NCI-H2029 treated with DMSO at 0.1 percent for 48 hours (cell line): Measurements from ENCODE around the gene CD68.
A peak's percentile ranks its signal among the peaks of the same experiment; 100 is the strongest.

ENCODE experiments used
- DNase-seq: peaks from one replicate; lab custom pipeline; 2025; lab: John Stamatoyannopoulos, UW

The CD68 gene

GRCh38 chr17:7559320-7560171 is 19.9 kb upstream of the CD68 start:
- no peak for DNase-seq

GRCh38 chr17:7560172-7561027 is 19.0 kb upstream of the CD68 start:
- no peak for DNase-seq

GRCh38 chr17:7561028-7561575 is 18.3 kb upstream of the CD68 start:
- DNase-seq: peak; percentile 41

- no peak for DNase-seq
These were observed 17.7 kb upstream of the CD68 start, which contains the start of gene SENP3 for GRCh38 chr17:7561589-7562207. Gene SENP3, plus strand, starts transcription at chr17:7561919. Its CDS starts 1,158 bp downstream, at chr17:7563077.

DNA sequence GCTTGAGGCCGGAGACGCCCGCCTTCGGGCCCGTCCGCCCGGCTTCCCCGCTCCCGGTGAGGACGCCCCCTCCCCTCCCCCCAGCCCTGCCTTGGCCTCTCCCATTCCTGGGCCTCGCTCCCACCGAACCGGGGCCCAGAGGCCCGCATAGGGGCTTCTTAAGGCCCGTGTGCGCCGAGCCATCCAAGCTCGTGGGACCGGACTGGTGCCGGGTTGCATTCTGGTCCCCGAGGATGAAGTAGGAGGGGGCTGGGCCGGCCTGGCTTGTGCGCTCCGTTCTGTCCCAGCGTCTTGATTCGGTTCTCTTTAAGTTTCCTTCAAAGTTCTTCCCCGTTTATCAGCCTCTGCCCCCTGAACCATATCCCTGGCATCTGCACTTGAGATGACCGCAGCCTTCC is 17.2 kb upstream of the CD68 start:
- DNase-seq: no peak

GRCh38 chr17:7563115-7563869 is 16.1 kb upstream of the CD68 start:
- no peak for DNase-seq

DNA sequence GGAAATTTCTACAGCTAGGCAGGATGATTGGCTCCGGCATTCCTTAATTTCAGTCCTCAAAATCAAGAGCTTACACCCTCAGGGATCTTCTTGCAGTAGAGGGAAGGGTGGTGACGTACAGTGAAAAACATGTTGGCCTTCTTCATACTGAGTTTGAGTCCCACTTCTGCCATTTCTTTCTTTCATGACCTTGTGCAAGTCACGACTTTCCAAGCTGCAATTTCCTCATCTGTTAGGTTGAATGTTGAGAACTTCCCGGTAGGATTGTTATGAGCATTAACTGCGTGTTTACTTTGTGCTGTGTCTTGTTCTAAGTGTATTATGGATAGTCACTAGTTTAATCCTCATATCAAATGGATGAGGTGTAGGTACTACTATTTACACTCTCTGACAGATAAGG is 9.9 kb upstream of the CD68 start:
- DNase-seq: no peak

- DNase-seq: no peak
These were observed 9.1 kb upstream of the CD68 start for GRCh38 chr17:7570351-7570750.

DNA sequence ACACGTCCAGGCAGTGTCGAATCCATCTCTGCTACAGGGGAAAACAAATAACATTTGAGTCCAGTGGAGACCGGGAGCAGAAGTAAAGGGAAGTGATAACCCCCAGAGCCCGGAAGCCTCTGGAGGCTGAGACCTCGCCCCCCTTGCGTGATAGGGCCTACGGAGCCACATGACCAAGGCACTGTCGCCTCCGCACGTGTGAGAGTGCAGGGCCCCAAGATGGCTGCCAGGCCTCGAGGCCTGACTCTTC is 7.2 kb upstream of the CD68 start:
- DNase-seq: peak; percentile 93

- peak; percentile 93 for DNase-seq
These were observed 6.7 kb upstream of the CD68 start for GRCh38 chr17:7572588-7573323.

DNA sequence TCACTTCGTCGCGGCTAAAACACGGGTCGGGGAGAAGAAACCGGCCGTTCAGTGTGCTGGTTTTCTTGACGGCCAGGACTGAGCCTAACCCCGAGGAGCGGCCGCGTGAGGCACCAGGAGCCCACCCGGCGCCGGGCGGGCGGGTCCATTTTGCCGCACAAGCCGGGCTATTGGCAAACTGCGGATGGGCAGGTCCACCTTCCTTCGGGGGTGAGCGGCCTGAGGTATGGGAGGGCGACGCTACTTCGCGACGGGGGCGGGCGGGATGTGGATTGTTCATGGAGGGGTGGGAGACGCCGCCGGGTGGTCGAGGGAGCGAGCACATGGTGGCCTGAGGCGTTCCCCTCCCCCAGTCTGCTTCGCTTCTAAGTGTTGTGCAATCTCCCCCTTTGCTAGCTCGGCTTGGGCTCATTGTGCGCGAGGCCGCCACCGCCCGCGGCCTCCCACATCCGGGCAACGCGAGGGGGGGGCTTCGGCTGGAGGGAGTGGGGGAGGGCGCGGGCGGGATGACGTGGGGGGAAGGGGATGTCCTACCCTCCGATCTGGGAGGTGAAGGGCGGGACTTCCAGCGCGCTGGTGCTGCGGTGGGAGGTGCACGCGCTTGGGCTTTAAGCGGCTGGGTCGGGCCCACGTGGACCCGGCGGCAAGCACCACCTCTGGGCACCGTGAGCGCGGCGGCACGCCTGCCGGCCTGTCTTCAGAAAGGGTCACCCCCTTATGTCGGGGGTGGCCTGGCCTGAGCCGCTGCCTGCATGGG is 5.9 kb upstream of the CD68 start:
- peak; percentile 17 for DNase-seq

DNA sequence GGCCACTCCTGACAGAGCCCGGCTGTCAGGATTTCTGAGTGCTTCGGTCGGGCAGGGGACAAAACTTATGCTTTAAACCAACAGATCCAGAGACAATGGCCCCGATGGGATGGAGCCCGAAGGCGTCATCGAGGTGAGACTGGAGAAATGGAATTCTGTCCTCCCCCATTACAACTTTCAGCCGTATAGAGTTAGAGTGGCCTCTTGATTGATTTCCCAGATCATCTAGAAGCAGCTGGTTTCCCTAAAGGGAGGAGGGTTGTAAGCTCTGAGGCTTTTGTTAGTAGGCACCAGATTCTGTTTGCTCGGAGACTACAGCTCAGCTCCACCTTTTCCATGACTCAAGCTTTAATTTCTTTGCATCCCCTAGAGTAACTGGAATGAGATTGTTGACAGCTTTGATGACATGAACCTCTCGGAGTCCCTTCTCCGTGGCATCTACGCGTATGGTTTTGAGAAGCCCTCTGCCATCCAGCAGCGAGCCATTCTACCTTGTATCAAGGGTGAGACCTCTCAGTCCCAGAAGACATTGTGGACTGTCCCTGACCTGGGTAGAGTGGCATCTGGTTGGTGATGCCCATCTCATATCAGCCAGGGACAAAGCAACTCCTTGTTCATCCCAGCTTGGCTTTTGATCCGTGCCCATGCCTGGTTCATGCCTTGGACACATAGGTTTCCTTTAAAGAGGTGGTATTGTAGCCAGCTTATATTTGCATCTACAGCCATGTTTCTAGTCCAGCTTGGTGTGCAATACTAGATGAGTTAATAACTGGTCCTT is 5.1 kb upstream of the CD68 start:
- DNase-seq: no peak

DNA sequence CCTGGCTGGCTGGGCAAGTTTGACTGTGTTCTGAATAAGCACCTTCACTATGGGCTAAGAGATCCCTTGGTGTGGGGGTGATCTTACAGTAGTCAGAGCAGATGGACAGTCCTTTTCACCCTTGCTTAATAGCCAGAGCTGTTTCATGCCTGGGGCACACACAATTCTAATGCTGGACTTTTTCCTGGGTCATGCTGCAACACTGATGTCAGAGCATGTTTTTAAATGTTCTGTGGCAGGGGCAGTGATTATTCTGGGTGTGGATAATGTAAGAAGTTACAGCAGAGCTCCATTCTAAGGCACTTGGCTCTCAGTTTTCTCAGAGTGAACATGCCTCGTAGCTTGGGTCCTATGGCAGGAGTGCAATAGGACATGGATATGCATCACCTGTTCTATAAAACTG is 4.0 kb upstream of the CD68 start:
- no peak for DNase-seq

- DNase-seq: no peak
These were observed 3.5 kb upstream of the CD68 start for GRCh38 chr17:7575959-7576358.

DNA sequence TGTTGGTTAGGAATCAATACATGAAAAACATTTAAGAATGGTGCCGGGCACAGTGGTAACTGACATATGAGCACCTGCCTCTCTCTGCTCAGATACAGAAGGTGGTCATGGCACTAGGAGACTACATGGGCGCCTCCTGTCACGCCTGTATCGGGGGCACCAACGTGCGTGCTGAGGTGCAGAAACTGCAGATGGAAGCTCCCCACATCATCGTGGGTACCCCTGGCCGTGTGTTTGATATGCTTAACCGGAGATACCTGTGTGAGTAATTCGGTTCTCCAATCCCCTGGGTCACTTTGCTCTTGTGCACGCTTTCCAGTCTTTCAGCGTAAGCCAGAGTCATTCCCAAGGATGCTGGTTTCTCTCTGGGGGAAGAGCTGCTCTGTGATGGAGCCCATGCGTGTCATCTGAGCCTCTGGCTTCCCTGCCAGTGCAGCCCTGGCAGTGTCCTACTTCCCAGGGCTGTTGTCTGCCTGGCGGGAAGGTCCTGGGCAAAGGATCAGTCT is 3.0 kb upstream of the CD68 start:
- no peak for DNase-seq

DNA sequence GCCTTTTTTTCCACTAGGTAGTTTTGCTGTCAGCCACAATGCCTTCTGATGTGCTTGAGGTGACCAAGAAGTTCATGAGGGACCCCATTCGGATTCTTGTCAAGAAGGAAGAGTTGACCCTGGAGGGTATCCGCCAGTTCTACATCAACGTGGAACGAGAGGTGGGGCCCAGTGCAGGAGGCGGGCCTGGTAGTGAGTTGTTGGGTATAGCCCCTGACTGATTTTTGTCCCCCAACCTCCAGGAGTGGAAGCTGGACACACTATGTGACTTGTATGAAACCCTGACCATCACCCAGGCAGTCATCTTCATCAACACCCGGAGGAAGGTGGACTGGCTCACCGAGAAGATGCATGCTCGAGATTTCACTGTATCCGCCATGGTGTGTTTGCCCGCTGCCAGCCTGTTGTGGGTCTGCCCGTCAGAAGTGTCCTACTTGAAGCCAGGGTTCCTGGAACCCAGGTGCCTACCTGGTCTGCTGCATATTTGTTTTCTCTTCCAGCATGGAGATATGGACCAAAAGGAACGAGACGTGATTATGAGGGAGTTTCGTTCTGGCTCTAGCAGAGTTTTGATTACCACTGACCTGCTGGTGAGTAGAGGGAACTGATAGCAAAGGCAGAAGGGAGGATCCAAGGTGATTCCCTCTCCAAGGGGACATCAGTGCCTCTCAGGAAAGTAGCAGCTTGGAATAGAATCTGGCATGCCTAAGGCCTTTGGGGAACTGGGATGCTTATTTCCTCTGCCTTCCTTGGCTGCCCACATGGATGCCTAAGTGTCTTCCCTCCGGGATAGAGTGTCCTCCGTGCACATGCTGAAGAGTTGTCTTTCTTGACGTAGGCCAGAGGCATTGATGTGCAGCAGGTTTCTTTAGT is 1.9 kb upstream of the CD68 start:
- DNase-seq: no peak

DNA sequence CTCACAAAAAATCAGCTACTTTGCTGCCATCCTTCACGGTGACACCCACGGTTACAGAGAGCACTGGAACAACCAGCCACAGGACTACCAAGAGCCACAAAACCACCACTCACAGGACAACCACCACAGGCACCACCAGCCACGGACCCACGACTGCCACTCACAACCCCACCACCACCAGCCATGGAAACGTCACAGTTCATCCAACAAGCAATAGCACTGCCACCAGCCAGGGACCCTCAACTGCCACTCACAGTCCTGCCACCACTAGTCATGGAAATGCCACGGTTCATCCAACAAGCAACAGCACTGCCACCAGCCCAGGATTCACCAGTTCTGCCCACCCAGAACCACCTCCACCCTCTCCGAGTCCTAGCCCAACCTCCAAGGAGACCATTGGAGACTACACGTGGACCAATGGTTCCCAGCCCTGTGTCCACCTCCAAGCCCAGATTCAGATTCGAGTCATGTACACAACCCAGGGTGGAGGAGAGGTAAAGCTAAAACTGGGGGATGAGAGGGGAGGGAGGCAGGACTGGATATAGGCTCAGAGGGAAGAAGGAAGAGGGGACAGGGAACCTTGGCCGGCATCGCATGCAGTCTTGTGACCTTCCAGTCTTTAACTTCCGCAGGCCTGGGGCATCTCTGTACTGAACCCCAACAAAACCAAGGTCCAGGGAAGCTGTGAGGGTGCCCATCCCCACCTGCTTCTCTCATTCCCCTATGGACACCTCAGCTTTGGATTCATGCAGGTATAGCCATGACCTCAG is 581 bp downstream of the CD68 start:
- DNase-seq: no peak
